ENCODE results near the gene AFDN. TPM values are rescaled to one million over a fixed set of nuclear protein-coding genes. Genes with fewer than 3 reads are reported as not detected.

AFDN gene
- total RNA-seq, 1 experiment from 2014 or later, result 19.9 TPM

DNA sequence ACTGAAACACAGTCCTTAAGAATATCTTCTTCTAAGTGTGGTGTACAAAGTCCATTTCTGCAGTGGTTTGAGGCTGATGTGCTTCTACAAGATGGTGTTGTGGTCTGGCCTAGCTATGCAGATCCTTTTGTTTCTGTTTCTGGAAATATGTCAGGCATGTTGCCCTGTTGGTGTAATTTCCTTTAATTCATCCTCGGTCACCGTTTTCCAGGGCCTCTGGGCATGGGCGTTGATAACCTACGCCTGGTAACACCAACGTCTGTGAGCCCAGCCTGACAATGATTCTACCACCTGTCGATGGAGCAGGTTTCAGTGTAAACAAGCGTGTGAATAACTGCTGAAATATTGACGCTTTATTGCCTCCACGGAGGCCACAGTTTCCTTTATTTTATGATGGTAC, 33.3 kb upstream of the AFDN start:
- Histone ChIP-seq H3K27me3 (no peaks in the 10 kb centered on the region), H3K4me3 (no peak overlapping the region), H3K9me3 (no peaks in the 10 kb centered on the region), H3K36me3 (no peaks in the 10 kb centered on the region)
- no peak for DNase-seq

DNA sequence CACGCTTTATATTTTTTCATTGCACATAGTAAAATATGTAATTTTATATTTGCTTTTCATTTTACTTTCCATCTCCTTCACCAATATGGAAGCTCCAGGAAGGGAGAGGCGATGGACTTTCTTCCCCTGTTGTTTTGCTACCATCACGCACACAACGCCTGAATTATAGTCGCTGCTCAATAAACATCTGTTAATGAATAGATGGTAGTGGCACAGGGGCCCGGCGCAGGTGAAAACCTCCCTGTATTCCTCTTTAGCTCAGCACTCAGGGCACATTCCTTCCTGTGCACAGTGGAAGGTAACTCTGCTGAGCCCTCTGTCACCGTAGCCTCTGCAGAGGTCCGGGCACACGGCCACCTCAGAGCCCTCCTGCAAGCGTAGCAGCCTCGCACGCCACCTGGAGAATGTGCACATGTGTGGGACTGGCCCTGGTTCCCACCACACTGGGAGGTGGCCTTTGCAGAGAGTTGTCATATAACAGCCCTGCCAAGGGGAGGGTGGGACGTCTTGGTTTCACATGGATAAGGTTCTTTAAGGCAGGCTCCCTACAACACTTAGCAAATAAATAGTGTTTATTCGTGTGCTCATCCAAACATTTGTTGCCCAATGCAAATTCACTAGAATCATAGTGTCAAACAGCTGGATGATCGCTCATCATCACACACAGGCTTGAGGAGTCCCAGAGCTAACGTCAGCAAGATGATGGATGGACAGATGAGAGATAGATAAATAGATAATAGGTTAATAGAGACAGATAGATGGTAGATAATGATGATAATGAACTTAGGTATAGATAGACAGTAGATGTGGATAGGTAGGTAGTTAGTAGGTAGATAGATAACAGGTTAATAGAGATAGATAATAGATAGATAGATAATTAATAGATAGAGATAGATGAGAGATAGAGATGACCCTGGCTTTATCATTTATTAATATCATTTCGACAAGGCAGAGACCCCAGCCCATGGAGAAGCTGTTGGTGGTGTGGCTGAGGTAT, 32.3 kb upstream of the AFDN start:
- Histone ChIP-seq H3K4me3 (no peak overlapping the region), H3K9me3 (no peaks in the 10 kb centered on the region), H3K36me3 (no peaks in the 10 kb centered on the region), H3K27me3 (no peaks in the 10 kb centered on the region)
- DNase-seq, result no peak

DNA sequence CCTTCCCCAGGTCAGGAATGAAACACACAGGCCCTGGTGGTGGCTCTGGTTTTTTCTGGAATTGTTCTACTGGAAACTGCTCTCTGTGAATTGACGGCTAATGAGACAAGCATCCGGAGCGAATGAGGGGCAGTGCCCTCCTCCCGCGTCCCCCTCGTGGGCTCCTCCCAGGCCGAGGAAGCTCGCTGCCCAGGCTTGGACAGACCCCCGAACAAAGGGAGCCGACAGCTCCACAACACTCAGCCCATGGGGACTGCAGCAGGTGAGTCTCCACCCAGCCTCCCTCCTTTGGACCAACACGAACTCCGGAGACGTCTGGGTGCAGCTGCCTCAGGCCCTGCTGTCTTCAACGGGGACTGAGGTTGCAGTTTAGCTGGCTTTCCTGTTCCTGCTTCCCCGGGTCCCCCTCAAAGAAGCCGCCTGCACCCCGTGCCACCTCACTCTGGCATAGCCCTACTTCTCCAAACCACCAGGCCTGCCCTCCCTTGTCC, 31.3 kb upstream of the AFDN start:
- Histone ChIP-seq H3K4me3 (no peak overlapping the region), H3K27me3 (no peaks in the 10 kb centered on the region), H3K9me3 (no peaks in the 10 kb centered on the region), H3K36me3 (no peaks in the 10 kb centered on the region)
- DNase-seq, result no peak

DNA sequence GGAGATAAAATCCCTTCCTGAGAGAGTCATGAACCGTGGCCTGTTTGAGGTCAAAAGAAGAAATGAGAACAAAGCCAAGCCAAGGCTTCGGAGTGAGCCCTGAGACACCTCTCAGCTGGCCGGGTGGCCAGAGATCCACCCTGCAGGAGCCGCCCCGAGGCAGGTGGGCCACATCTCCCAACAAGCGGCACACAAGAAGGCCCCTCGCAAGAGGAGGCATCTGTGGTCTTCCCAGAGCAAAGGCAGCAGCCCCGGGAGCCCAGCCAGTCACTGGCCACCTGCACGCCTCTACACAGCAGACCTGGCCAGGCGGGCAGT, 30.9 kb upstream of the AFDN start:
- Histone ChIP-seq H3K9me3 (no peaks in the 10 kb centered on the region), H3K4me3 (no peak overlapping the region), H3K36me3 (no peaks in the 10 kb centered on the region), H3K27me3 (no peaks in the 10 kb centered on the region)
- DNase-seq, result no peak

DNA sequence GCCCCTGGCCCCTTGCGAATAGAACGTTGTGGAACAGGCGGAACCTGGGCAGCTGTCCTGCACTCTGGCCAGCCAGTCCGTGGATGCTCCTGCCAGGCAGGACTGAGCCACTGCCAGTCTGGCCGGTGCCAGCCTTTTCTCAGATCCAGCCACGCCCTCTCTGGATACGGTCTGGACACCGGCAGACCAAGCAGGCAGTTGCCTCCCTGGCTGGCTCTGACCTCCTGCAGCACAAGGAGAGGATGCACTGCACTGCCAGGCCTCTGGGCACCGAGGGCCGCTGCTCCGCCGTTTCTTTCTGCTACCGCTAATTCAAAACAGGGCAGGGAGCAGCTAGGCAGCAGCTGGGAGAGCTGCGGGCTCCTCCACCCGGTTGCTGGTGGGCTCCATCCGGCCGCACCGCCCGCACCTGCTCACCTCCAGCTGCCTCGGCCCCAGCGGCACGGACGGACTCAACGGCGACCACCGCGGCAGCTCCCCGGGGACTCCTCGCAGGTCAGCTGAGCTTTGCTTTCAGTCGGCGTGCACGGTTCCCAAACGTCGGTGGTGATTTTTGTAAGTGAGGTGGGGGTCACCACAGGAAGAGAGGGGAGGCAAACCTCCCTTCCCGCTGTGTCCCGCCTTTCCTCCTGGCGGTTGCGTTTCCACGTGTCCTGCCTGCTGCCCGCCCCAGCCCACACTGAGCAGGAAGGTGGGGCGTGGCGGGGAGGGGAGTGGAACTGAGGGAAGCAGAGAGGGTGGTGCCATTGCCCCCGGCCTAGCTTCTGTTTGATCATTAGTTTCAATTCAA, 30.3 kb upstream of the AFDN start:
- Histone ChIP-seq H3K9me3 (no peaks in the 10 kb centered on the region), H3K36me3 (no peaks in the 10 kb centered on the region), H3K4me3 (no peak overlapping the region), H3K27me3 (no peaks in the 10 kb centered on the region)
- DNase-seq, result peak; percentile 31

DNA sequence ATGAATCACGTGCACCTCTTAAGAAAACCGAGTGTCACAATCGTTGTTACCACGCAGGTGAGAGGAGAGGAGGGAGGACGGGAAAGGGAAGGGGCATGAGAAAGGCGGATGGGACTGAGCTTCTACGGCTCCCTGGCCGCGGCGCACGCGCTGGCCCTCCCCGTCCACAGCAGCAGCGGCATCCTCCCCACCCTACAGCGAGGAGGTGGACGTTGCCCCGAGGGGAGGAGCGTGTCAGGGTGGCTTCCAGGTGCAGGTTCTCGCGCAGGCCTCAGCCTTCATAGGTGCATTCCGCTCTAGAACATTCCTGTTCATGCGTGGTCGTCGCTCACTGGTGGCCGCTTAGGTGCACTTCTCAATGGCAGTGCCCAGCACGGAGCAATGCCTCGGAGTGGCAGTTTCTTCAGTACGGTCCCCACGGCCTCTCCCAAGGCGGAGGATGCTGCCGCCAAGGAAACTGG, 29.7 kb upstream of the AFDN start:
- H3K36me3 ChIP-seq, result no peaks in the 10 kb centered on the region
- H3K27me3 ChIP-seq, result no peaks in the 10 kb centered on the region
- no peak overlapping the region for H3K4me3 ChIP-seq

DNA sequence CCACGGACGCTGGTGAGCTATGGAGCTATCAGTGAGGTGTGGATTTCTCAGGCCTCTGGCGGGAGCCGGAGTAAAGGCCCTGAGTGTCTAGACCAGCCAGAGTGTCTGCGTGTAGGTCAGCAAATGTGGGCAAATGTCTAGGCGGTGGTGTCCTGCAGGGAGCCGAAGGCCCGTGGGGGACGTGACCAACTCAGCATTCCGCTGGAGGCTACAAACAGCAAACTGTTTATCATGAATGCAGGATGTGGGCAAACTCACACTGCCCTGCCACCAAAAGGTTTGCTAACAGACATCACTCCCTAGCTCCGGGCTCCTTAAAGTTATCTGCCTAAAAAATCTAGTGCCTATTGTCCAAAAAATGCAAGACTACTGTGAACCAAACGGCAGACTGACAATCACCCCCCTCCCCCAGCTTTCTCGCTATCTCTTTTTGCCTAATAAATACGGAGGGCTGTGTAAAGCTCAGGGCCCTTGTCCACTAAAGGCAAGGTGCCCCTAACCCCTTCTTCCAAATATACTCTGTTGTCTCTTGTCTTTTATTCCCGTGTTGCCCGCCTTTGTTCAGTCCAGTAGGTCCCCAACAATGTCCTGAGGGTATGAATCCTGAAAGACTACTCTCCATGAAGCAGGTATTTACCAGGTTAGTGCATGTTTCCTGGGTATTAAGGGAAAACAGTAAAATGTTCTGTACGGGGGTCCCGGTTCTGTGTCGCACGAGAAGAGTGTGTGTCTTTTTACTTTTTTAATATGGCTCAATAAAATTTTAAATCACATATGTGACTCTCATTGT, 29.0 kb upstream of the AFDN start:
- H3K27me3 ChIP-seq, result no peaks in the 10 kb centered on the region

More for the DNA sequence above, 29.7 kb upstream of the AFDN start:
- H3K9me3 ChIP-seq, result no peaks in the 10 kb centered on the region
- DNase-seq, result no peak

DNA sequence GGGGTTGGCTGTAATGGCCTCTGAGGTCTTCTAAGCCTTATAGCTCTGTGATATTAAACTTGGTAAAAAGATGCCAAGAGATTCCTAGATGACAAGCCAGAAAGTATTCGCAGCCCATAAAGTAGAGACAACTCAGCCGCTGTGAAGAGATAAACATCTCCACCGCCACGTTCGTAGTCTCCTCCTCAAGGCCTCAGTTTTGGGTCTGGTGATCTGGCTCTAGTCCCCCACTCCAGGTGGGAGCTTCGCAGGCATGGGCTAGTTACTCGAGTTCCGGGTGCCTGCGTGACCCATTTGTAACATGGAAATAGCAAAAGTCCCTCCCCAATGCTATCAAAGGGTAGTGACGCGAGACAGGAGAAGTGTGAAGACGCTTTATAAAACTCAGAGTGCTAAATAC, 28.3 kb upstream of the AFDN start:
- Histone ChIP-seq H3K4me3 (no peak overlapping the region), H3K36me3 (no peaks in the 10 kb centered on the region), H3K27me3 (no peaks in the 10 kb centered on the region), H3K9me3 (no peaks in the 10 kb centered on the region)
- DNase-seq, result no peak

More for the DNA sequence above, 29.0 kb upstream of the AFDN start:
- Histone ChIP-seq H3K9me3 (no peaks in the 10 kb centered on the region), H3K36me3 (no peaks in the 10 kb centered on the region), H3K4me3 (no peak overlapping the region)
- DNase-seq, result no peak

DNA sequence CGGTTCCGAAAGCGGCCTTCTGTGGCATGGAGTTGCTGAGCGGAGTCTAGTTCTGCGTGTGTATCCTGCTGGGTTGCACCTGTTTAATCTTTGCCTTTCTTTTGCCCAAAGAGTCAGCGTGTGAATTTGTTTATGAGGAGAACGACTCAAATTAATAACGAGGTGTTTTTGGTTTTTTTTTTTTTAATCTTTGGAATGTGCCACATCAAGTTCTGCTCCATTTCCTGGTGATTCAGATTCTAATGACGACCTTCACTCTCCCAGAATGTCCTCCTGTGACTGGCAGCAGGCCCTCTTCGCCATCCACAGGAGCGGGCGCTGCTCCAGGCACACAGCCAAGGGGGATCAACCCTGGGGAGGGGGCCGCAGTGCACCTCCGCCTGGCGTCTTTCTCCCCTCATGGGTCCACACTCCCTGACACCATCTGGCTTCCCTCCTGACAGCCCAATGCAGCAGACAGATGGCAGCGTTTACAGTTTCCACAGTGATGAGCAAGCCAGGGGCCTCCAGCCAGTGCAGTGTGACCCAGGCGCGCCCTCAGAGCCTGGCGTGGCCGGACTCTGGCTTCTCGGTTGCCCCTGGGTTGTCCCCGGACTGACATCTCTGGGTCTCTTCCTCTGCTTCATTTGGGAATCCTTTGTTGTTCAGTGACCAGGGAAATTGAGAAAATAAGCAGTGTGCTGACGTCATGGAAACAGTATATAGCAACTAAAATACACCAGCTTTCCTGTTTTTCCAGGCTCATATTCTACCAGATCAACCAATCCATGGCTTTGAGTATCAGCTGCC, 27.5 kb upstream of the AFDN start:
- Histone ChIP-seq H3K36me3 (no peaks in the 10 kb centered on the region), H3K9me3 (no peaks in the 10 kb centered on the region), H3K4me3 (no peak overlapping the region), H3K27me3 (no peaks in the 10 kb centered on the region)
- peak; percentile 43 for DNase-seq

DNA sequence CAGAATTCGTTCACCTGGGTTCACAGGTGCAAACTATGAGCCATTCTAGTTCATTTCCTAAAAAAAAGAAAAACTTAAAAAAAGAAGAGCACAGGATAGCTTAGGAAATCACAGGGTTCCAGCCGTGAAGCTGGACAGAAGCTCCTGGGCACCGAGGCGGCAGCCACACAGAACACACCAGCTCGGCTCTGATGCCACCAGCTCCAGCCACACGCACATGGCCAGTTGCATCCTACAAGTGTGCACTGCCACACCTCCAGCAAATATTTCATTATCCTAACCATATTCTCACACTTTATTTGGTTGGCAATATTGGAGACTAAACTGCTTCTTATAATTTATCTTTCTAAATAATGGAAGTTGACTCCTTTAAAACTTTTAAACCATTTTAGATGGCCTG, 26.2 kb upstream of the AFDN start:
- Histone ChIP-seq H3K9me3 (no peaks in the 10 kb centered on the region), H3K36me3 (no peaks in the 10 kb centered on the region), H3K4me3 (no peak overlapping the region), H3K27me3 (no peaks in the 10 kb centered on the region)
- no peak for DNase-seq

DNA sequence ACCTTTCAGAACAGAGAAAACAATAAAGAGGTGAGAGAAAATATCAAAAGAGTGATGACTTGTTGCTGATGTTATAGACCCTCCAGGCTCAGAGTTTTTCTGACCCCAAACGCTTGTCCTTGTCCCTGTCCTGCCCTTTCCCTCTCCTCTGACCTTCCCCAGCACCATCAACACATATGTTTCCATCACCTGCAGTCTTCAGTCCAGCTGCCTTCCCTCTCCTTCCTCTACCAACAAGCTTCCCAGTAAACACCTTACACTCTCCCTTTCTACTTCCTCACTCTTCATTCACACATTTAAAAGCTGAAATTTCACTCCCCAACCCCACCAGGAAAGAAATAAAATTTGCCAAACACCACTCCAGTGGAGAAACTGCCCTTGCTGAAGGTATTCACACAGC, 25.4 kb upstream of the AFDN start:
- Histone ChIP-seq H3K36me3 (no peaks in the 10 kb centered on the region), H3K9me3 (no peaks in the 10 kb centered on the region), H3K4me3 (no peak overlapping the region), H3K27me3 (no peaks in the 10 kb centered on the region)
- DNase-seq, result no peak

DNA sequence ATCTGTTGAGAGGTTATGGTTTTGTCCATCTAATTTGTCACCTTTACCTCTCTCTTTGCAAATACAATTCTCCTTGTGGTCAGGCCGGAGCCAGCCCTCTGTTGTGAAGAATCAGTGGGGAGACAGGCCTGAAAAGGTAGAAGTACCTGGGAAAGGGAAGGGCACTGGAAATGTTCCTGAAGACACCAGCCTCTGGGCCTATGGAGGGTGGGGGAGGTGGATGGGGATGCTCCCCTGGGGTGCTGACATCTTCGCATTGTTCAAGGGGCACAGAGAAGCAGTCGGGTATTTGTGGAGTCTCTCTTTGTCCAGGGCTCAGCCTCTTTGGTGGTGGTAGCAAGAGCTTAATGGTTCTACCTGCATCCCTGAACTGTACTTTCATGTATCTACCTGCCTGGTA, 24.4 kb upstream of the AFDN start:
- H3K27me3 ChIP-seq, result no peaks in the 10 kb centered on the region

DNA sequence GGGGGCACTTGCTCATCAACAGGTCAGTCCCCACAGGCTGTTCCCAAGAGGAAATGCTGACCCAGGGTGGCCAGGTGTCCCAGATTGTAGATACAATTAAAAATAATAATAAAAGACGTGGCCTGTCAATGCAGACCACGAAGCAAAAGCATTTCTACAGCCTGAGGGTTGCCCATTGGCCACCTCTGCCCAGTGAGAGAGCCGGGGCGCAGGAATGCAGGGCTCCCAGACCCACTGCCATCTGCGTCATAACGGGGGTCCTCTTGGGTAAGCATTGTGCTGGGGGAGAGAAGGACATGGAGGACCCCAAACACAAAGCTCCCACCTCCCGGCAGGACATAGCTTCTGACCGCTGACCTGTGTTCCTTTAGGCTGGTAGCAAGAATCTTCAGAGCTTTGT, 22.9 kb upstream of the AFDN start:
- Histone ChIP-seq H3K27me3 (no peaks in the 10 kb centered on the region; the same call in 1 of the 2 replicates), H3K4me3 (no peak overlapping the region), H3K36me3 (no peaks in the 10 kb centered on the region)

More for the DNA sequence above, 24.4 kb upstream of the AFDN start:
- Histone ChIP-seq H3K36me3 (no peaks in the 10 kb centered on the region), H3K4me3 (no peak overlapping the region), H3K9me3 (no peaks in the 10 kb centered on the region)
- DNase-seq, result no peak

DNA sequence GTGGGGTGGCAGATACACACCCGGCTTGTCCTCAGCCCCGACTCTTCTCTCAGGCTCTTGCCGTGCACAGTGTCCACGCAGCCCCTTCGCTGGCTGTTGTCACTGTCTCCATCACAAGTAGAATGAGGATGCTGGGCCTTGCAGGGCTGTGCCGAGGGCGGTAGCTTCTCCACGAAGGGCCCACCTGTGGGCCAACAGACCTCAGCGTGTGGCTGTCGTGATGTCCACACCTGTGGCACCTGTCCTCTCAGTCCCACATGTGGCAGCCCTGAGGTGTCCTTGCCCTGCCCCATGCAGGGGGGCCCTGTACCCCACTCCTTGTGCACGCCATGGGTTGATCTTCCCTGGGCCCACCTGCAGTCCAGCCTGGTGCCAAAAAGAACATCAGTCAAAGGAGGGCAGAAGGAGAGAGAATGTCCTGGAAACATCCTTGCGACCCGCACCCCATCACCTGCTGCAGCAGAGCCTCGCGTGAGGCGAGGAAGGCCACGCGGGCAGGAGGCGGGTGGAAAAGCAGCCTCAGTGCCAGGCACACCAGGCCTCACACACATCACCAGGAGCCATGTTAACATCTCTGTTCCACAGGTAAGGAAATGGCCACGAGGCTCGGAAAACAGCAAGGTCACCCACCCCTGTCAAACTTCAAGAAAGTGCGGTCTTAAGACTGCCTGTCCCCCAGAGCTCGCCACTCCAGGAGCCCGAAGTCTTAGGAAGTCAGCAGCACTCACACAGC, 22.3 kb upstream of the AFDN start:
- Histone ChIP-seq H3K4me3 (no peak overlapping the region), H3K36me3 (no peaks in the 10 kb centered on the region), H3K9me3 (no peaks in the 10 kb centered on the region), H3K27me3 (no peaks in the 10 kb centered on the region; the same call in 1 of the 2 replicates)
- DNase-seq, result no peak

More for the DNA sequence above, 22.9 kb upstream of the AFDN start:
- no peaks in the 10 kb centered on the region for H3K9me3 ChIP-seq
- no peak for DNase-seq

DNA sequence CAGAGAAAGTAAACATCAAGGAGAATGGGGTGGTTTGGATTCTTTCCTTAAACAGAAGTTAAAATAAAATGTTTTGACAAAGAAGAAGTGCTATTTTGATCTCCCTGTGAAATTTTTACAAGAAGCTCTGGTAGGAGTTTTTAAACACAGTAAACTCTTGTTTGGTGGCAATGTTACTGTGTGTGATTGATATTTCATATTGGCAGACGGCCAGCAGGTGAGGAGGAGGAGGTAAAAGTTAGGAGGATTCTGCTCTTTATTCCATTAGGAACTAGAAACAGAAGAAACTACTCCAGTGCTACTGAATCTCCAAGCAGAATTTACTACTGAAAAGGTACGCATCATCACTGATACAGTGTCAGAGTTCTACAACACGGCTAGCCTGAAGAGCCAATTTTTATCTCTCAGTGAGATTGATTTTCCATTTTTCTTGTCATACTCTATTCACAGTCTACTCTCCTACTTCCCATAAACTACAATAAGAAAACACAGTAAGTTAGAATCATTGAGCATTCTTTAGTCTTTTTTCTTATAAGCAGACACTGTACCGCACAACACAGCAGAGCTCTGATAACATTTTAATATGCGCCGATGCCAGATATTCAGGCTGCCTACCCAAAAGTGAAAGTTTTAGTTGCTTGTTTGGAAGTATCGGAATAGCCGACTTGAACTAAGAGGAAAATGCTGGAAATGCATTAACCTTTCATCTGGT, 21.2 kb upstream of the AFDN start:
- Histone ChIP-seq H3K36me3 (no peaks in the 10 kb centered on the region), H3K9me3 (no peaks in the 10 kb centered on the region), H3K27me3 (no peaks in the 10 kb centered on the region; the same call in 1 of the 2 replicates), H3K4me3 (no peak overlapping the region)
- no peak for DNase-seq
